HG03565 (cell line): ENCODE measurements around the gene GPBP1L1.

ENCODE experiments used
- ATAC-seq: cut with Tn5 transposase; IDR thresholded peaks from one replicate; pipeline ENCODE4 v1.9.1; 2021; ENCODE audit warnings: mild to moderate bottlenecking, moderate library complexity; ENCODE audit not compliant: unreplicated experiment

The GPBP1L1 gene

GRCh38 chr1:45643978-45644377 is 42.4 kb downstream of the GPBP1L1 start:
- no peak for ATAC-seq

- ATAC-seq: no peak
Measured at GRCh38 chr1:45643321-45643720, 43.0 kb downstream of the GPBP1L1 start.

DNA sequence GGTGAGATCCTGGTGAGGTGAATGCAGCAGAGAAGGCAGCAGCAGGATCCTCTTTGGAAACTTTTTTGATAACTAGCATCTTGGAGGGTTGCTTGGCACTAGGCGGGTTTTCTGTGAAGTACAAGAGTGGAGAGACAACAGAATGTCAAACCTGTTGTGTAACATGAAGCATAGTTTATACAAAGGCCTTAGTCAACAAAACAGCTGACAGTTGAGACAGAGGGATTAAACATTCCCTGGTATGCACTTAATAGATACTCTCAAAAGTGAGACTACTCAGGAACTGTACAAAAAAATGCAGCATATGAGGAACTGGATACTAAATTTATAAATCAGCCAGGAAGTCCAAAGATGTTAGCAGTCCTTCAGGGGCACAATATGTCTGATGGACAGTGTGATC is 46.0 kb downstream of the GPBP1L1 start:
- ATAC-seq: no peak

GRCh38 chr1:45635211-45635610 is 51.1 kb downstream of the GPBP1L1 start:
- no peak for ATAC-seq

DNA sequence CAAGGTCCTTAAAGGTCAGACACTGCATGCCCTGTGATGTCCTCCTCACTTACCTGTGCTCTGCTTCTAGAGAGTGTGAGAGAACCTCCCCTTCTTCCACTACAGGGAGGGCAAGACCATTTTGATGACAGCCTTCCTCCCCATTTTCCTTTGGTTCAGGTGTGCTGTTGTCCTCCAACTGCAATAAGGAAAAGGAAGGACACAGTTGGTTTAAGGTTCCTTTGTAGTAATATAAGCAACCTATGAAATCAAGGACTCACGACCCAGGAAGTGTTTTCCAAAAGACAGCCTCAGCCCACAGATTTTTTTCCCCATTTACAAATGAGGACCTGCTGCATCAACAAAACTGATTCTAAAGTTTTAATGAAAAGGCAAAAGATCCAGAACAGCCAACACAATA is 55.9 kb downstream of the GPBP1L1 start:
- ATAC-seq: no peak

- ATAC-seq: no peak
Measured at GRCh38 chr1:45629035-45629434, 57.3 kb downstream of the GPBP1L1 start.

DNA sequence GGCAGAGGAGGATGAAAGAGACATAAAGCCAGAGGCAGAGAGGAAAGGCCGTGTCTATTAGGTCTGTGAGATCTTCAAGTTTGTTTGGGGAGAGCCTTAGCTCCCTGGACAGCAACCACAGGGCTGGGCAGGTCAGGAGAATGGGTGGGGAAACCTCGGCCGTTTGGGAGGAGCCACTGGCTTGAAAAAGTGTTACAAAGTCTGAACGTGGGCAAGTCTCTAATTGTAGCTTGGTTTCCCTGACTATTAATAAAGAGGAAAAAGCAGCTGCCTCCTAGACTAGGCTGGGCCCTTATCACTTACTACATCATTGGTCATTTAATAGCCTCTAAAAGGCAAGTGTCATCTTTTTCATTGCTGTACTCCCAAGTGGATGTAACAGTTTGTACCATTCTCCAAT is 62.4 kb downstream of the GPBP1L1 start, which contains the start of gene CCDC17:
TSS of gene CCDC17 (minus strand) at position 83 of the 400 bp plus-strand sequence. CDS start 145 bp downstream, outside the sequence.
- ATAC-seq: no peak

DNA sequence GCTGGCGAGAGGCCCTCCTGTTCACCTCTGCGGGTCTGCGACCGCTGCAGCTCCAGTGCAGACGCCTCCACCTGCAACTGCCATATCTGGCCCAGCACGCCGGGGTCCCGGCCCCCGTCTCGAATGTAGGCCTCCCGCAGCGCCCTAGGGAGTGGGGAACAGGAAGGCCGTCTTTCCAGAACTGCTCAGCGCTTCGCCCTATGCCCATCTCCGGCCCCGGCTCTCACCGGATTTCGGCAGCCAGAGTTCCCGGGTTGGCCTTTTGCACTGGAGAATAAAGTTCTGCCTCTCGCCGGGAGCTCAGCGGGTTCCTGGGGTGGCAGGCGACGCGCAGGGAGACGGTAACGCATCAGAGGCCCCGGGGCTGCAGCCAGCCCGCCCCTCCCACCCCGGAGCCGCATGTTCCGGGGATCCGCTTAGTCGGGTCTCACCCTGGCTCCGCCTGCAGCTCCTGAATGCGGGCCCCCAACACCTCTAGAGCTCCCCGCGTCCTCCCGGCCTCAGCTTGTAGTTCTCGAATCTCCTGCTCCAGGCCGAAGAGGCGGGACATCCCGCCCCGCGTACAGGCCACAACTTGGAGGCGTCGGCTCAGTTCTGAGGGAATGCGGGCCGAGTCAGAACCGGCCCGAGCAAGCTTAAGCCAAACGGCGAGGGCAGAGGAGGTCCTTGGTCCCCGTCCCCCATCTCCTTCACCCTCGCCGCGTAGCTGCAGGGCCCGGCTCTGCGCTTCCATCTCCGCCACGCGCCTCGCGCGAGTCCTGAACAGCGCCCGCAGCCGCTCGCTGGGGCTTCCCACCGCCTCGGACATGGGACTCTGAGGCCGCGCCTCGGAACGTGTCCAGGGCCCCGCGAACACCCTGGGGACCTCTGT is 63.6 kb downstream of the GPBP1L1 start:
- no peak for ATAC-seq

- ATAC-seq: no peak
Measured at GRCh38 chr1:45621895-45622523, 64.3 kb downstream of the GPBP1L1 start.

DNA sequence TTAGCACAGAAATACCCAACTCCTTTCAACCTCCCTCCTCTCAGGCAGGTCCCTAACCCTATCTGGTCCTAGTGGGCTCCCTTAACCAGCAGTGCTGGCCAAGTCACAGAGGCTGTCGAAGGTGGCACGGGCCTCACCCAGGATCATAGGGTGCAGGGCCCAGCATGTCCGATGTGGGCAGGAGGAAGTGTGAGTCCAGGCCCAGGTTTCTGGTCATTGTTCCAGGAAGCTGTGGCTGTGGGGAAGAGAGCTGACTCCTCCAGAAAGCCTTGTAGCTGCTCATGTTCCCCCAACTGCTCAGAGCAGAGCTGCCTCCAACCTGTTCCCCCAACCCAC is 64.9 kb downstream of the GPBP1L1 start:
- no peak for ATAC-seq

GRCh38 chr1:45620588-45621500 is 65.5 kb downstream of the GPBP1L1 start:
- no peak for ATAC-seq

DNA sequence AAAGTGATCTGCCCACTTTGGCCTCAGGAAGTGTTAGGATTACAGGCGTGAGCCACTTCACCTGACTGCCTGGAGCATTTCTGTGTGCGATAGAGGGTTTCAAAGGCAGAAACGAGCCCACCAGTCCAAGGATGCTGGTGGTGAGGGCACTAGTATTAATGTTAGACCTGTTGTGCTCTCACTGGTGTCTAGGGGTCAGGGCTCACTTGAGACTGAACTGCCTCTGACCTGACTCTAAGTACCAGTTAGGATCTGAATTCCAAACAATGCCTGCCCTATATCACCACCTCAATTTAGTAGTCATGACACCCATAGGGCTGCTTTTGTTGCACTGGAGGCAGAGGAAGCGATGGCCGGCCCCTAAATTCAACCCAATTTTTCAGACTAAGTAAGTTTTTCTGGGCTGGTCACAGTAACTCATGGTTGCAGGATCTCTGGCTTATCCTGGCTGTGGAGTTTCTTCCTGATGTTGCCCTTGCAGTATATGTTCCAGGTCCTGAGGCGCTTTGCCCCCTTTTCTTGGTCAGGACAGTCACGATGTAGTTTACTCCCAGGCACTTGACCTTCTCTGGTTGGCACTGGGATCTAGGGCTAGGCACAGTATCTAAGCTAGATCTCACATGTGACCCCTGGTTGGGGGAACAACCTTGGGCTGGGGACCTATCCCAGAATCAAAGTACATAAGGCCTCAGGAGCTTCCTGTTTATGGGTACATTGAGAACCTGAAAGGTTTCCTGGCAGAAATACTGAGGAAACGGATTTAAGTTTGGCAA is 67.0 kb downstream of the GPBP1L1 start:
- no peak for ATAC-seq

DNA sequence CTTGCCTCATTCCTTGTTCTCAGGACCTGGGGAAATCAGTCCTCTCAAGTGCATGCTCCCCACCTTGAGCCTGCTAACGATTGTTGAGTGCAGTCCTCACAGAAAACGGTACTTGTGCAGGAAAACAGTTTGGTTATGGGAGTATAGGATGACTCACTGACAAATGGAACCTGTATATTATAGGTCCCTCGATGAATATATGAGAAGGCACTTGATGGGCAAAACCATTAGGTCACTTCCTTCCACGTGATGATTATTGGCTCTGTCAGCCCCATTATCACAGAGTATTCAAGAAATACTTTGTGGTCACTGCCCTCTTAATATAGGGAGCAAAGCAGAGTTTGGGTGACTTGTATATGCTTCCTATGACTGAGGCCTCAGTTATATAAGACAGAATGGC is 68.7 kb downstream of the GPBP1L1 start:
- ATAC-seq: no peak

- no peak for ATAC-seq
Measured at GRCh38 chr1:45615885-45616284, 70.4 kb downstream of the GPBP1L1 start.

DNA sequence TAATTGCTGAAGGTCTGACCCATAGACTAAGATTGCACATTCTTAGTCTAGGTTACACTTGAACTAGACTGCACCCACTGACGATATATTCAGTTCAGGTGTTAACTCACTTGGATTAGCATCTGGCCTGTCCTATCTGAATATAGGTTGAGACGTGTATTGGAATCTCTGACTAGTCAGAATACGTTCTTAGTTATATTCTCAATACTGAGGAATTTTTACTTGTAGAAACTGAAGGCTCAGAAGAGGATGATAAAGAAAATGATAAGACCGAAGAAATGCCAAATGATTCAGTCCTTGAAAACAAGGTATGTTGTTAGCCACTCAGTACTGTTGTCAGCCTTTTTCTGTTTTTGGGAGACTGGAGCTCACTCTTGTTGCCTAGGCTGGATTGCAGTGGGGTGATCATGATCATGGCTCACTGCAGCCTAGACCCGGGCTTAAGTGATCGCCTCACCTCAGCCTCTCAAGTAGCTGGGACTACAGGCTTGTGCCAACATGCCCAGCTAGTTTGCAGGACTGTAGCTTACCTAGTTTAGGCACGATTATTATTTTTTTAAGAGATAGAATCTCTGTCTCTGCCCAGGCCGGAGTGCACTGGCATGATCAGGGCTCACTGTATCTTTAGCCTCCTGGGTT is 73.3 kb downstream of the GPBP1L1 start:
- ATAC-seq: no peak

- no peak for ATAC-seq
Measured at GRCh38 chr1:45610589-45611226, 75.6 kb downstream of the GPBP1L1 start.

DNA sequence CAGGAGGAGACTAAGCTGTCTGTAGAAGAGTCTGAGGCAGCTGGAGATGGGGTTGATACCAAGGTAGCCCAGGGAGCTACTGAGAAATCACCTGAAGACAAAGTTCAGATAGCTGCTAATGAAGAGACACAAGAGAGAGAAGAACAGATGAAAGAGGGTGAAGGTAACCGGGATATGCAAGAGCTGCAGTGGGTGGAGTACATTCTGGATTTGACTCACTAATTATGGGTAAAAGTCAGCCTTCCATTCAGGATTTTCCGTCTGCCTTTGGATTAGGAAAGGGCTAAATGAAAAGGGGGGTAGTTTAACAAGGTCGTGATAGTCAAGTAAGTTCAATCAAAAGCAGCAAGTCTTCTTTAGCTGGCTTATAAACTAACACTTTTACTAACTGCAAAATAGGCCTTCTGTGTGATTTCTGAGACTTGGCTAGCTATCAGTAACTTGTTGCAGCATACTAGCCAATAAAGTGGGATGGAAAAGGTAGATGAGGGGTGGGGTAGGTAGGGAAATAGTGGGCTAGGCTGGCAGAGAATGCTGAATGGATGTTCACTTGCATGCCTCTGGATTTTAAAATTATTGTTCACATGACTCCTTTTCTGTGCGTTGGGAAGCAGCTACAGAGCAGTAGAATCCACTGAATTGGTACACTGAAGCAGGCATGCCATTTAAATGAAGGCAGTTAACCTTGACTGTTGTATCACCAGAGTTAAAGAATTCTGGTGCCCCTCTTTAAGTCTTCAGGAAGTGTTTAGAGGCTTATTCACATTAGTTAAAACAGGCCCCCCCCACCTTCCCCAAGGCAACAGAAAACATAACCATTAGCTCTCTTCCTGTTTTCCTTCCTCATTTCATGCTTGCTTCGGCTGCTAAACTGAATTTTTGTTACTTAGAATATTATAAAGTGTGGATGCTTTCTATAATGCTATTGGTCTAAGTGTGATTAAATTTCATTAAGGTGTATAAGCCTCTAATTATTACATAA is 77.9 kb downstream of the GPBP1L1 start:
- no peak for ATAC-seq

- no peak for ATAC-seq
Measured at GRCh38 chr1:45607404-45608074, 78.8 kb downstream of the GPBP1L1 start.
